Activated CD4-positive, alpha-beta T cell treated with anti-CD3 and anti-CD28 coated beads, Interleukin-2, amount 10 ng/mL, durations not matched to agents 7 days and 5 days (primary cell): ENCODE data around the gene UBTD2. TPM values are rescaled to one million over a fixed set of nuclear protein-coding genes. Genes with fewer than 3 reads are reported as not detected.
"Not testable (repeated sequence)": the region's sequence is repeated elsewhere in the genome, so short reads cannot be mapped to it uniquely, and the experiment has no call there.

Source experiments
- CTCF ChIA-PET: fragments of 350-600 bp; sonication (Branson Sonifier 250); formaldehyde crosslinking; loops from one replicate; lab custom pipeline; 2021; ENCODE audit warnings: antibody characterized with exemption; lab: Charles Lee
- POLR2A ChIA-PET: fragments of 350-600 bp; sonication (Branson Sonifier 250); formaldehyde crosslinking; loops from one replicate; lab custom pipeline; 2021; ENCODE audit warnings: antibody characterized with exemption; lab: Charles Lee
- DNase-seq: peaks from one replicate; pipeline ENCODE4 v3.0.0-alpha.2; 2020
- H3K27ac Mint-ChIP-seq: one replicate; pipeline ENCODE4 v1.8.0; 2021; ENCODE audit warnings: mild to moderate bottlenecking, moderate library complexity, mixed read lengths
- H3K27me3 Mint-ChIP-seq: one replicate; pipeline ENCODE4 v1.8.0; 2021; ENCODE audit warnings: mixed read lengths
- H3K36me3 Mint-ChIP-seq: one replicate; pipeline ENCODE4 v1.8.0; 2021; ENCODE audit warnings: low read depth, mixed read lengths
- H3K4me1 Mint-ChIP-seq: one replicate; pipeline ENCODE4 v1.8.0; 2021; ENCODE audit warnings: mixed read lengths
- H3K4me3 Mint-ChIP-seq: one replicate; pipeline ENCODE4 v1.8.0; 2021; ENCODE audit warnings: mild to moderate bottlenecking, moderate library complexity, mixed read lengths
- H3K9me3 Mint-ChIP-seq: one replicate; pipeline ENCODE4 v1.8.0; 2021; ENCODE audit warnings: mixed read lengths
- total RNA-seq, 2 experiments: library from RNA; stranded (reverse); gene quantifications; one replicate each; pipeline ENCODE4 v1.2.3, GENCODE V29; 2021

The UBTD2 gene
- total RNA-seq, 2 experiments from 2014 or later, result 10.3 to 11.5 TPM

DNA sequence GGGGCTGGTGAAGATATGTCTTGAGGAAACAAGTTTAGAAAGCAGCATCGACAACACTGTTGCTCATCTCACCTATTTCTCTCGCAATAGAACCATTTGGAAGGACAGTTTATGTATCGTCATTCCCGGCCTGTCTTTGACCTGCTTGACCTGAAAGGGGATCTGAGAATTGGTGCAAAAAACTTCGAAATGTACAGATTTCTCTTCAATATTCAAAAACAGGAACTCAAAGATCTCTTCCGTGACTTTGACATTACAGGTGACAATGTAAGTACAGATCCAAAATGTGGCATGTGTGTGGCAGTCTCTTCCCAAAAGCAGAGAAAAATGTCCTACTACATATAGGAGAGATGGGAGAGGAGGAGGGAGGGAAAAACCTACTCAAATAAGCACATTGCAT, 83.1 kb downstream of the UBTD2 start:
- Mint-ChIP-seq H3K4me1 (no peaks in the 10 kb centered on the region), H3K9me3 (no peaks in the 10 kb centered on the region), H3K27ac (no peak overlapping the region), H3K4me3 (no peak overlapping the region), H3K27me3 (peaks cover 11% of the 10 kb centered on the region), H3K36me3 (no peaks in the 10 kb centered on the region)
- no peak for DNase-seq
- CTCF ChIA-PET, result no interaction called here
- POLR2A ChIA-PET, result no interaction called here

DNA sequence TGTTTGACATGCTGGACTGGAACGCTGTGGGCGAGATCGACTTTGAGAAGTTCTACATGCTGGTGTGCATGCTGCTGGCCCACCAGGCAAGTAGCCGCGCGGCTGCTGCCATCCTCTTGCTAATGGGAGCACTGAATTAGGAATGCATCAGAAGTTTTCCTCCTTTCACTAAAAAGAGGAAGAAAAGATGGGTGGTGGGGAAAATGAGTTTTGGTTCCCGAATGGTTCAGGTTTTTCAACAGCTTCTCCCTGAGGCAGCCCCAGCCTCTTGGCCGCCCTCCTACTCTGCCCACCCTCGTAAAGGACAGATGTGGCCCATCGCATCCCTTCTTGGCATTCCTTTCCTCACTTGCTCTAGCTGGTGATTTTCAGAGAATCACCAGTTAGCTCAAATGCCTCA, 84.1 kb downstream of the UBTD2 start:
- Mint-ChIP-seq H3K9me3 (no peaks in the 10 kb centered on the region), H3K4me3 (no peak overlapping the region), H3K36me3 (no peaks in the 10 kb centered on the region), H3K4me1 (no peaks in the 10 kb centered on the region), H3K27me3 (peaks cover 11% of the 10 kb centered on the region), H3K27ac (no peak overlapping the region)
- ChIA-PET CTCF (interaction anchor here (1.4 to 2.9 kb wide), 2 partner anchors 11 kb away, joined by 4 to 18 read pairs; partner anchors contain the start of gene STK10), POLR2A (interaction anchor here (0.6 kb wide), 1 partner anchor 141 kb away, joined by 3 read pairs; no protein-coding TSS in a partner anchor)
- DNase-seq, result no peak

DNA sequence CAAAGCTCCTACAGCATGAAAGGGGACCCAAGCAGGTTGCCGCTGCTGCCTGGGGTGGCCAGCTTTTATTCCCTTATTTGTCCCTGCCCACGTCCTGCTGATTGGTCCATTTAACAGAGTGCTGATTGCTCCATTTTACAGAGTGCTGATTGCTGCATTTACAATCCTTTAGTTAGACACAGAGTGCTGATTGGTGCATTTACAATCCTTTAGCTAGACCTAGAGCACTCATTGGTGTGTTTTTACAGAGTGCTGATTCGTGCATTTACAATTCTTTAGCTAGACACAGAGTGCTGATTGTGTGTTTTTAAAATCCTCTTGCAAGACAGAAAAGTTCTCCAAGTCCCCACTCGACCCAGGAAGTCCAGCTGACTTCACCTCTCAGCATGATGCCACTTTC, 85.8 kb downstream of the UBTD2 start:
- CTCF ChIA-PET, result interaction anchor here (0.9 to 2.9 kb wide), 5 partner anchors 9 to 517 kb away, joined by 3 to 18 read pairs (median 3); partner anchors contain the start of gene STK10
- POLR2A ChIA-PET, H3K36me3 Mint-ChIP-seq, H3K9me3 Mint-ChIP-seq, DNase-seq, H3K4me3 Mint-ChIP-seq, H3K27ac Mint-ChIP-seq, H3K4me1 Mint-ChIP-seq: not testable (repeated sequence)
- H3K27me3 Mint-ChIP-seq, result peaks cover 15% of the 10 kb centered on the region

DNA sequence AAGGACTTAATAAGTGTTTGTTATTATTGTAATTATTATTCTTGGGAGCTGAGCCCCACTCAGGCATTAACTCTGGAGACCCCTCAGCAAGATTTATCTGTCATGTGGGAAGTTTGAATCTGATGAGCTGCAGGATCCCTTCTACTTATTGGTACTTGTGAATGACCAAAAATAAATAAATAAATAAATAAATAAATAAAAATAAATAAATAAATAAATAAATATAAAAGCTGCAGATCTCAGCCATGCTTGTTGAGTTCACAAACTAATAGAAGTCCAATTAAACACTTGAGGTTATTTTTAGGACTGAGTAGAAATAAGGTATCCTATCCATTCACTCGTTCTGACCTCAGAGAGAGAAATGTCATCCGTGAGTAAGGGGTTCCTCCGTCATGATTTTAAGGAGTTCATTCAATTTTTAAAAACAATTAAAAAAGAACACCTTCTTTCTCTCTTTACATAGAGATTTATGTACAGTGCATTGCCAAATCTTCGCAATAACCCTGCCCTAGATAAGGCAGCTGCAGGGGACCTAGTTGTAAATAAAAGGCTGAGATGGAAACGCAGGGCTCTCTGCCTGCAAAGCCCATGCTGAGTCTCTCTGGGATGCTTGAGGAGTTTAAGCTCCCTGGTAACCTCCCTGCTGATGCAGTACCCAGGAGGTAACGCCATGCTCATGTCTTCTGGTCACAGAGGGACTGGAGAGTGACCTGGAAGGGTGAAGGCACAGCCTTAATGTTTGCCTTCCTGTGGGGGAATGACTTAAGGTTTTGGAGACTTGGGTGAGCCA, 88.4 kb downstream of the UBTD2 start:
- H3K4me1 Mint-ChIP-seq, result no peaks in the 10 kb centered on the region
- no peak overlapping the region for H3K27ac Mint-ChIP-seq
- H3K27me3 Mint-ChIP-seq, result peaks cover 11% of the 10 kb centered on the region
- DNase-seq, result no peak
- H3K36me3 Mint-ChIP-seq, result no peaks in the 10 kb centered on the region
- H3K9me3 Mint-ChIP-seq, result no peaks in the 10 kb centered on the region
- H3K4me3 Mint-ChIP-seq, result no peak overlapping the region
- CTCF ChIA-PET, result interaction anchor here (0.6 to 0.8 kb wide), 2 partner anchors 101 to 188 kb away, joined by 3 to 5 read pairs; partner anchors contain the start of gene FBXW11
- POLR2A ChIA-PET, result no interaction called here

DNA sequence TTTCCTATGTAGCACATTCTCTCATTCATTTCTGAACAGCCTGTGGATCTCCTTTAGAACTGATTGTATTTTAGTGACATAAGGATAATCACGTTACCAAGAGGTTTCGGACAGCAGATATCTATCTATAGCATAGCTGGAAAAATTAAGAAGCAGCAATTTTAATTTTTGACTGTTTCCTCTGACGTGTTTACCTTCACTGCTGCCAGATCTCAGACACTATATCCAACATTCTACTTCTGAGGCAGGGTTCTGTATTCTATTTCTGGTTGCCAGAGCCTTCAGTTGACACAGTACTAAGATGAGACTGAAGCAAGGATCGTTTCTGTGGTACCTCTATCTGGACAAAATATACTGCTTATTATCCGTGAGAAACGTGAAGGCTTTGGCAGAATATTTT, 89.7 kb downstream of the UBTD2 start, which contains the start of gene EFCAB9:
TSS of gene EFCAB9 (plus strand) at position 301 of the 400 bp plus-strand sequence. CDS start at position 302, 1 bp downstream.
- Mint-ChIP-seq H3K4me1 (peaks cover 5% of the 10 kb centered on the region), H3K9me3 (no peaks in the 10 kb centered on the region), H3K27me3 (peaks cover 6% of the 10 kb centered on the region), H3K4me3 (no peak within 1 kb of the TSS), H3K36me3 (no peaks in the 10 kb centered on the region), H3K27ac (no peak within 1 kb of the TSS)
- ChIA-PET CTCF (interaction anchor here (1.0 kb wide), 3 partner anchors 15 to 82 kb away, joined by 3 read pairs; no protein-coding TSS in a partner anchor), POLR2A (no interaction called here)
- no peak for DNase-seq

DNA sequence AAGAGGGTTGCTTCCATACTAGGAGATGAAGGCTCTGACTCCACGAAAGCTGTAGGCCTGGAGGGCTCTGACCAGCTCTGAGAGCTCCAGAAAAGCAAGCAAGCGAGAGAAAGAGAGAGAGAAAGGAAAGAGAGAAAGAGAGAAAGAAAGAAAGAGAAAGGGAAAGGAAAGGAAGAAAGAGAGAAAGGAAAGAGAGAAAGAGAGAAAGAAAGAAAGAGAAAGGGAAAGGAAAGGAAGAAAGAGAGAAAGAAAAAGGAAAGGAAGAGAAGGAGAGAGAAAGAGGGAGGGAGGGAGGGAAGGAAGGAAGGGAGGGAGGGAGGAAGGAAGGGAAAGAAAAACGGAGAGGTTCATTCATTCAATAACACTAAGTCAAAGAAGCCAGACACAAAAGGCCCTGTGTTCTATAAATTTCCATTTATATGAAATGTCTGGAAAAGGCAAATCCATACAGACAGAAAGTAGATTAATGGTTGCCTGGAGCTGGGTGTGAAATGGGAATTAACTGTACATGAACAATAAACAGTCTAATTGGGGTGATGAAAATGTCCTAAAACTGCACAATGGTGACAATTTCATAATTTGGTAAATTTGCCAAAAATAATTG, 93.8 kb downstream of the UBTD2 start:
- no peak overlapping the region for H3K27ac Mint-ChIP-seq
- no peak overlapping the region for H3K4me3 Mint-ChIP-seq

DNA sequence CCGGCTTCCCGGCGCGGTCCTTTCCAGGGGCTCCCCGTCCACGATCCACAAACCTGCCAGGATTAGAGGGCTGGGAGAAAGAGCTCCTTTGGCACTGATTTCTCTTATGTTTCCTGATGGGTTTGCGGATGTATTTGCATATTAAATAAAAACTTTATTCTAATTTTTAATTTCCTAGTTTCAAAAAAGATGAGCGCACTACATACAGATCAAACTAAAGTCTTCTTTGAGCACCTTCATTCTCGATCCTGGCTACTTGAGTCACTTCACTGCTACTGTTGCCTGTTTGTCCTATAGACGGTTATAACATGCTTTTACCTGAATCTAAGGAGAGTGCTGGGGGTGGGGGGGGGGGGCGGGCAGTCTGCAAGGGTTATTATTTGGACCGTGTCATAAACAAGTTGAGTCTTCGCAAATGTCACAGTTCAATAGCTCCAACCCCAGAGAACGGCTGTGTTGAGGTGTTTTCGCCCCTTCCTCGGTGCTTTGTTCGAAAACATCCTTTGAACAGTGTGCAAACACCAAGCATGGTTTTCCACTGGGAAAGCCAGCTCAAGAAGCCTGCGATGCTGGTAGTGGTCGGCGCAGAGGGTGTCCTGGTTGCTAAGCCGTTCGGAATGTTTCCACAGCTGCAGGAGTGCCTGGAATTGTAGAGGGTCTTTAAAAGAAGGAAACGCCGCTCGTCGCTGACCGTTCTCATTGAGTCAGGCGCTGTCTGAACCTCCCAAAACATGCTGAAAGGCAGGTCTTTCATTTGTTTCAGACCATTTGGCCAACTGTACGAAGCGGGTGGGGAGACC, 94.5 kb downstream of the UBTD2 start:
- Mint-ChIP-seq H3K4me3 (peak overlapping the region; percentile 99), H3K9me3 (no peaks in the 10 kb centered on the region), H3K27ac (peak overlapping the region; percentile 74), H3K36me3 (peaks cover 34% of the 10 kb centered on the region), H3K4me1 (peaks cover 20% of the 10 kb centered on the region), H3K27me3 (peaks cover 3% of the 10 kb centered on the region)
- DNase-seq, result no peak
- CTCF ChIA-PET, result interaction anchor here (0.8 to 7.7 kb wide), 28 partner anchors 9 to 277 kb away, joined by 3 to 103 read pairs (median 6); partner anchors contain the start of gene FBXW11
- POLR2A ChIA-PET, result interaction anchor here (6.1 kb wide), 1 partner anchor 15 kb away, joined by 44 read pairs; no protein-coding TSS in a partner anchor

More for the DNA sequence above, 93.8 kb downstream of the UBTD2 start:
- Mint-ChIP-seq H3K9me3 (no peaks in the 10 kb centered on the region), H3K4me1 (peaks cover 13% of the 10 kb centered on the region), H3K36me3 (peaks cover 27% of the 10 kb centered on the region), H3K27me3 (peaks cover 3% of the 10 kb centered on the region)
- POLR2A ChIA-PET, result no interaction called here
- DNase-seq, result no peak
- CTCF ChIA-PET, result interaction anchor here (0.7 to 7.7 kb wide), 14 partner anchors 8 to 183 kb away, joined by 3 to 103 read pairs (median 9); partner anchors contain the start of gene FBXW11

DNA sequence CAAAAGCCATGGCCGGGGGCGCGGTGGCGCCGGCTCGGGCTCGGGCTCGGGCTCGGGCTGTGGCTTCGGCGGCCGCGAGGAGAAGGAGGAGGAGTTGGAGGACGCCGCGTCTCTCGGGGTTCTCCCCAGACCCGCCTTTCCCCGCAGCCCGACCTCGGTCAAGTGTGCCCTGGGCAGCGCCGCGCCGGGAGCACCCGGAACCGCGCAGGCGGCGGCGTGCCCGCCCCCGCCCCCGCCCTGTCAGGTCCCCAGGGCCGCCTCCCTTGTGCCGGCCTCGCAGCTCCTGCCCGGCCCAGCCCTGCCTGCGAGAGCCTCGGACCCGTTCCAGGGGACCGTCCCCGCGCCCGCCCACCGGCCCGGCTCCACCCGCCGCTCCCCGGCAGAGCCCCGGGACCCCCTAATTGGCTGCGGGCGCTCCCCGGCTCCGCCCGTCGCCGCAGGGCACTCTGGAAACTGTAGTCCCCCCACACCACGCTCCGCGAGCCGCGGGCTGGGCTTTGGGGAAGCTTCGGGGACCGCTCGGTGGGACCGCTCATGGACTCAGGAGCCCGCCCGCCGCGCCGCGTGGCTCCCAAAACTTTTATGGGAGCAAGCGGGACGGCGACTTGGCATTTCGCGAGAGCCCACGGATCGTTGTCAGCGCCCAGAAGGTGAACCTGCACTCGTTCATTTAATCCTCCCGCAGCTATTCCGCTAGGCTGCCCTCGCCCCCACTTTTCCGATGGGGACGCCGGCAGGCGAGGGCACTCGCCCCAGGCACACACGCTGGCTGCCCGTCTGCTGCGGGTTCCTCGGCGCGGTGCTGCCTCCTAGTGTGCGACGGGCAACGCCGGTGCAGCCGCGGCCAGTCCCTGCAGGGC, 95.3 kb downstream of the UBTD2 start, which contains the start of gene STK10:
TSS of gene STK10 (minus strand) at position 192 of the 860 bp plus-strand sequence. CDS start at position 10, 182 bp downstream.
- CTCF ChIA-PET, result interaction anchor here (0.6 to 7.7 kb wide), 39 partner anchors 10 to 796 kb away, joined by 3 to 103 read pairs (median 5); partner anchors contain the start of gene FBXW11
- Mint-ChIP-seq H3K27ac (peak within 1 kb of the TSS; percentile 96), H3K4me1 (peaks cover 28% of the 10 kb centered on the region), H3K27me3 (no peaks in the 10 kb centered on the region), H3K36me3 (peaks cover 42% of the 10 kb centered on the region), H3K4me3 (peak within 1 kb of the TSS; percentile 99), H3K9me3 (no peaks in the 10 kb centered on the region)
- peak; percentile 90 for DNase-seq
- POLR2A ChIA-PET, result interaction anchor here (6.1 kb wide), 1 partner anchor 14 kb away, joined by 44 read pairs; no protein-coding TSS in a partner anchor

DNA sequence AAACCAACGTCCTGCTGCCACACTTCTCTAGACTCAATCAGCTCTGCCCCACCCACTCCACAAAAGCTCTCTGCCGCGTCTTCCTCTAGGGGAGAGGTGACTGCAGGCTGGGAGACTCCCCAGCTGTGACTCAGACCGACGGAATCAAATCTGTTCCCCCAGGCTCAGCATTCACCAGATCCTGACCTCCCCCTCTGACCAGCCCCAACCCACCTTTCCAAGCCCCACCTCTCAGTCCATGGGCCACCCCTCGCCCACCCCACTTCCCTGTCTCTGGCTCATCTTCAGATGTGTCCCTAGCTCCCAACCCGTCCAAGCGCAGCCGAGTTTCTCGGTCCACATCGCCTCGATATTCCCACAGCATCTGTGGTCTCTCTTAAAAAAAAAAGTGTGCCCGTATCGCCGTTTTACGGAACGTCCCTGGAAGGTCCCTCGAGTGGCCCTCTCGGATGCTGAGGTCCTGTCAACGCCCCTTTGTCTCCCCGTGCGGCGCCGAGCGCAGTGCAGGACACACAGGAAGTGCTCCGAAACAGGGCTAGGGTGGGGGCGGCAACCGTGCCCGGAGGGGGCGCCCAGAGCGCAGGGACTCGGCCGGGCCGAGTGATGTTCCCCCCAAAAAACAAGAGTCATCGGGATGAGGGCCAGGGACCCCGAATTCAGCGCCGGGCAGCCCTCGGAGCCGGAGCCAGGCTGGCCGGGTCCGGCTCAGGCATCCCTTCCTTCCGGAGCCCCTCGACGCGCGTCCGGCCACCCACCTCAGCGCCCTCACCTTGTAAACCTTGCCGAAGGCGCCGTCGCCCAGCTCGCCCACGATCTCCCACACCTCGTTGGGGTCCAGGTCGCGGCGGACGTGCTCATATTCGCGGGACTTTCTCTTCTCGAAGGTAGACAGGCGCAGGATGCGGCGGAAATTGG, 96.2 kb downstream of the UBTD2 start:
- POLR2A ChIA-PET, result interaction anchor here (0.6 to 6.1 kb wide), 6 partner anchors 9 to 584 kb away, joined by 3 to 44 read pairs (median 5); partner anchors contain the start of gene DUSP1
- CTCF ChIA-PET, result interaction anchor here (0.9 to 7.7 kb wide), 29 partner anchors 11 to 225 kb away, joined by 3 to 103 read pairs (median 5); no protein-coding TSS in a partner anchor
- peak overlapping the region; percentile 96 for H3K27ac Mint-ChIP-seq
- no peaks in the 10 kb centered on the region for H3K27me3 Mint-ChIP-seq
- H3K4me1 Mint-ChIP-seq, result peaks cover 37% of the 10 kb centered on the region
- H3K4me3 Mint-ChIP-seq, result peak overlapping the region; percentile 99
- no peaks in the 10 kb centered on the region for H3K9me3 Mint-ChIP-seq
- peak; percentile 74 for DNase-seq
- H3K36me3 Mint-ChIP-seq, result peaks cover 51% of the 10 kb centered on the region

DNA sequence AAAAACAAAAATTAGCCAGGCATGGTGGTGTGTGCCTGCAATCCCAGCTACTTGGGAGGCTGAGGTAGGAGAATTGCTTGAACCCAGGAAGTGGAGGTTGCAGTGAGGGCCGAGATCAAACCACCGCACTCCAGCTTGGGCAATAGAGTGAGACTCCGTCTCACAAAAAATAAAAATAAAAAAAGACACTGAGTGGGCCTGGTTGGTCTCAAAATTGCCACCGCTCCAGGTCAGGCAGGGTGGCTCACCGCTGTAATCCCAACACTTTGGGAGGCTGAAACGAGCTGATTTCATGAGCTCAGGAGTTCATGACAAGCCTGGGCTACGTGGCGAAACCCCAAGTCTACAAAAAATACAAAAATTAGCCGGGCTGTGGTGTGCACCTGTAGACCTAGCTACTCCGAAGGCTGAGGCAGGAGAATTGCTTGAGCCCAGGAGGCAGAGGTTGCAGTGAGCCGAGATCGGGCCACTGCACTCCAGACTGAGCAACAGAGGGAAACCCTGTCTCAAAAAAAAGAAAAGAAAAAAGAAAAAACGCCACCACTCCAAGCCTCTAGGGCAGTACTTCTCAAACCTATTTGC, 97.4 kb downstream of the UBTD2 start:
- peaks cover 45% of the 10 kb centered on the region for H3K4me1 Mint-ChIP-seq
- H3K4me3 Mint-ChIP-seq, result peak overlapping the region; percentile 99
- ChIA-PET POLR2A (interaction anchor here (0.6 to 6.1 kb wide), 6 partner anchors 8 to 99 kb away, joined by 3 to 44 read pairs (median 6); no protein-coding TSS in a partner anchor), CTCF (interaction anchor here (0.9 to 7.7 kb wide), 14 partner anchors 11 to 226 kb away, joined by 3 to 103 read pairs (median 6); no protein-coding TSS in a partner anchor)
- no peaks in the 10 kb centered on the region for H3K27me3 Mint-ChIP-seq
- no peak for DNase-seq
- peak overlapping the region; percentile 96 for H3K27ac Mint-ChIP-seq
- no peaks in the 10 kb centered on the region for H3K9me3 Mint-ChIP-seq
- H3K36me3 Mint-ChIP-seq, result peaks cover 54% of the 10 kb centered on the region
